H9 (cell line): Measurements from ENCODE around the gene TNKS2. TPM values are rescaled to one million over a fixed set of nuclear protein-coding genes. Genes with fewer than 3 reads are reported as not detected.

Experiments
- DNase-seq: peaks from one replicate; pipeline ENCODE4 v3.0.0-alpha.2; 2017
- H2AFZ ChIP-seq: one replicate; pipeline ENCODE4 v1.6.1; 2013; ENCODE audit warnings: mild to moderate bottlenecking, low read length, control low read depth, moderate library complexity
- H2AK5ac ChIP-seq: 2 replicates; pipeline ENCODE4 v1.6.1; 2013; ENCODE audit warnings: low read length, control low read depth, mixed read lengths; ENCODE audit not compliant: insufficient read length
- H2BK120ac ChIP-seq: one replicate; pipeline ENCODE4 v1.6.1; 2013; ENCODE audit warnings: low read depth, mild to moderate bottlenecking, low read length, control low read depth, inconsistent platforms; ENCODE audit not compliant: poor library complexity, severe bottlenecking
- H2BK12ac ChIP-seq: 2 replicates; pipeline ENCODE4 v1.6.1; 2013; ENCODE audit warnings: low read length, control low read depth, mixed read lengths, low read depth; ENCODE audit not compliant: insufficient read length
- H2BK15ac ChIP-seq: 2 replicates; pipeline ENCODE4 v1.6.1; 2013; ENCODE audit warnings: low read depth, low read length, control low read depth
- H2BK20ac ChIP-seq: one replicate; pipeline ENCODE4 v1.6.1; 2013; ENCODE audit warnings: low read depth, mild to moderate bottlenecking, low read length, control low read depth, inconsistent platforms; ENCODE audit not compliant: poor library complexity, severe bottlenecking
- H2BK5ac ChIP-seq: 2 replicates; pipeline ENCODE4 v1.6.1; 2013; ENCODE audit warnings: low read length, control low read depth, mixed read lengths; ENCODE audit not compliant: insufficient read length
- H3K14ac ChIP-seq: 2 replicates; pipeline ENCODE4 v1.6.1; 2013; ENCODE audit warnings: low read length, control low read depth; ENCODE audit not compliant: insufficient read depth
- H3K18ac ChIP-seq: 2 replicates; pipeline ENCODE4 v1.6.1; 2013; ENCODE audit warnings: low read depth, mild to moderate bottlenecking, mixed read lengths, low read length, control low read depth; ENCODE audit not compliant: insufficient read length
- H3K23ac ChIP-seq: 2 replicates; pipeline ENCODE4 v1.6.1; 2013; ENCODE audit warnings: low read length, control low read depth, mixed read lengths, low read depth; ENCODE audit not compliant: insufficient read length
- H3K23me2 ChIP-seq: 2 replicates; pipeline ENCODE4 v1.6.1; 2013; ENCODE audit warnings: low read depth, mild to moderate bottlenecking, mixed read lengths, low read length, control low read depth; ENCODE audit not compliant: insufficient read length, poor library complexity, severe bottlenecking
- H3K27ac ChIP-seq: 2 replicates; pipeline ENCODE4 v1.5.1; 2013; ENCODE audit warnings: low read length, control low read depth, mixed read lengths, low read depth; ENCODE audit not compliant: insufficient read length
- H3K27me3 ChIP-seq: 2 replicates; pipeline ENCODE4 v1.6.1; 2013; ENCODE audit warnings: low read length, control low read depth, inconsistent platforms; ENCODE audit not compliant: insufficient read depth
- H3K4ac ChIP-seq: 2 replicates; pipeline ENCODE4 v1.6.1; 2013; ENCODE audit warnings: low read depth, mild to moderate bottlenecking, control low read depth, inconsistent platforms, low read length, moderate library complexity
- H3K4me1 ChIP-seq: 2 replicates; pipeline ENCODE4 v1.6.1; 2013; ENCODE audit warnings: low read length, control low read depth, inconsistent platforms; ENCODE audit not compliant: insufficient read depth
- H3K4me2 ChIP-seq: 2 replicates; pipeline ENCODE4 v1.6.1; 2013; ENCODE audit warnings: low read length, control low read depth, mixed read lengths; ENCODE audit not compliant: insufficient read length, insufficient read depth
- H3K56ac ChIP-seq: 2 replicates; pipeline ENCODE4 v1.6.1; 2013; ENCODE audit warnings: low read depth, mild to moderate bottlenecking, mixed read lengths, low read length, control low read depth; ENCODE audit not compliant: insufficient read length
- H3K79me1 ChIP-seq: 2 replicates; pipeline ENCODE4 v1.6.1; 2013; ENCODE audit warnings: low read depth, mild to moderate bottlenecking, moderate library complexity, low read length, control low read depth, inconsistent platforms; ENCODE audit not compliant: insufficient read depth, poor library complexity, severe bottlenecking
- H3K79me2 ChIP-seq: 2 replicates; pipeline ENCODE4 v1.6.1; 2013; ENCODE audit warnings: low read length, control low read depth, inconsistent platforms; ENCODE audit not compliant: insufficient read depth
- H3K9ac ChIP-seq: 2 replicates; pipeline ENCODE4 v1.6.1; 2013; ENCODE audit warnings: low read length, control low read depth, mixed read lengths; ENCODE audit not compliant: insufficient read length; ENCODE audit errors: extremely low read depth
- H3K9me3 ChIP-seq: one replicate; pipeline ENCODE4 v1.6.1; 2013; ENCODE audit warnings: low read depth, low read length, inconsistent platforms; ENCODE audit not compliant: control insufficient read depth
- H3T11ph ChIP-seq: one replicate; pipeline ENCODE4 v1.6.1; 2013; ENCODE audit warnings: mild to moderate bottlenecking, low read length, control low read depth, inconsistent platforms
- H4K20me1 ChIP-seq: one replicate; pipeline ENCODE4 v1.6.1; 2013; ENCODE audit not compliant: control insufficient read depth, insufficient read length, insufficient read depth
- H4K5ac ChIP-seq: 2 replicates; pipeline ENCODE4 v1.6.1; 2013; ENCODE audit warnings: low read depth, mild to moderate bottlenecking, mixed read lengths, low read length, control low read depth; ENCODE audit not compliant: insufficient read length
- H4K8ac ChIP-seq: replicated peaks from 2 replicates; pipeline ENCODE4 v1.6.1; 2013; ENCODE audit warnings: low read length, control low read depth, mixed read lengths, low read depth; ENCODE audit not compliant: insufficient read length
- H4K91ac ChIP-seq: 2 replicates; pipeline ENCODE4 v1.6.1; 2013; ENCODE audit warnings: low read depth, mild to moderate bottlenecking, moderate library complexity, mixed read lengths, low read length, control low read depth; ENCODE audit not compliant: insufficient read length
- H3K27ac Mint-ChIP-seq, 3 experiments: 2 replicates in 2 of 3; 3 replicates in 1 of 3; pipeline ENCODE4 v1.8.0; 2020 to 2021; ENCODE audit warnings: mixed read lengths in 3 of 3, mild to moderate bottlenecking in 1 of 3, moderate library complexity in 1 of 3
- H3K27me3 Mint-ChIP-seq: 2 replicates; pipeline ENCODE4 v1.8.0; 2021; ENCODE audit warnings: low read depth, mild to moderate bottlenecking, moderate library complexity, mixed read lengths
- H3K36me3 Mint-ChIP-seq, 3 experiments: 2 replicates in 2 of 3; 3 replicates in 1 of 3; pipeline ENCODE4 v1.8.0; 2020 to 2021; ENCODE audit warnings: low read depth in 3 of 3, mixed read lengths in 3 of 3; ENCODE audit not compliant: insufficient read depth in 1 of 3
- H3K4me1 Mint-ChIP-seq, 2 experiments: 2 replicates each; pipeline ENCODE4 v1.8.0; 2020; ENCODE audit warnings: mixed read lengths in 2 of 2
- H3K4me3 Mint-ChIP-seq, 2 experiments: 2 replicates in 1 of 2; 3 replicates in 1 of 2; pipeline ENCODE4 v1.8.0; 2020 to 2021; ENCODE audit warnings: mild to moderate bottlenecking in 2 of 2, mixed read lengths in 2 of 2, moderate library complexity in 1 of 2
- H3K9me3 Mint-ChIP-seq, 2 experiments: 2 replicates in 1 of 2; 3 replicates in 1 of 2; pipeline ENCODE4 v1.8.0; 2020; ENCODE audit warnings: mild to moderate bottlenecking in 2 of 2, mixed read lengths in 2 of 2, moderate library complexity in 1 of 2
- WGBS: extraction: QIAGEN DNeasy Blood & Tissue Kit; methylation state at CpG from one replicate; pipeline ENCODE4 v1.1.7; 2013; ENCODE audit warnings: missing lambda C conversion rate, low lambda C conversion rate, mixed read lengths; ENCODE audit not compliant: insufficient read length; ENCODE audit errors: extremely low coverage; 5-methylcytosine and 5-hydroxymethylcytosine counted together
- total RNA-seq: library from RNA; stranded (reverse); gene quantifications from 2 replicates; pipeline ENCODE4 v1.2.1, GENCODE V29; 2021
- TF ChIP-seq, protein P1 (sequence below): fragments of 200-600 bp; sonication (generic); conservative IDR thresholded peaks from 3 replicates; pipeline ENCODE4 v1.8.0; 2021; ENCODE audit warnings: antibody characterized with exemption, mild to moderate bottlenecking

The TNKS2 gene
- total RNA-seq, 1 experiment from 2014 or later, result 58.9 TPM

DNA sequence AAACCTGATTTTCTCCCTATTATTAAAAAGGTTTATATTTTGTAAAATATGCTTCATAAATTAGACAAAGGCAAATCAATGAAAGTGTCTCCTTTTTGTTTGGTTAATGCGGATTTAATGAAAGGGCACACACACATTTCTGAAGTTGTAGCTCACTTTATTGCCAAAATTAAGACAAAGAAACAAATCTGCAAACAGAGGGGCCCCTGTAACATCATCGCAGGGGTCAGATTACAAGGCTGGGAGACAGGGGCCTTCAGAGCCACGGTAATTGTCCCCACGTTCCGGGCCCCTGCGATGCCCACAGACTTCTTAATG, 88.7 kb downstream of the TNKS2 start:
- Histone ChIP-seq H3K4me2 (no peak overlapping the region), H2BK20ac (no peak overlapping the region), H2BK12ac (no peak overlapping the region), H3T11ph (no peak overlapping the region), H2AK5ac (no peak overlapping the region), H2BK5ac (no peak overlapping the region), H3K4me1 (peaks cover 18% of the 10 kb centered on the region), H3K56ac (no peak overlapping the region), H3K14ac (no peak overlapping the region), H3K9me3 (no peaks in the 10 kb centered on the region), H3K79me1 (no peaks in the 10 kb centered on the region), H3K27ac (peak overlapping the region; percentile 79), H3K18ac (peak overlapping the region; percentile 2), H4K20me1 (no peaks in the 10 kb centered on the region), H3K9ac (no peak overlapping the region), H3K79me2 (no peaks in the 10 kb centered on the region), H2BK120ac (no peak overlapping the region), H4K5ac (no peak overlapping the region), H3K23me2 (no peaks in the 10 kb centered on the region), H4K91ac (no peak overlapping the region), H2AFZ (no peak overlapping the region), H4K8ac (no peak overlapping the region), H2BK15ac (no peak overlapping the region), H3K27me3 (no peaks in the 10 kb centered on the region), H3K4ac (no peak overlapping the region), H3K23ac (no peak overlapping the region)
- no CpG with 5 or more reads among the region's 6 CpGs for WGBS
- TF ChIP-seq, protein P1, sequence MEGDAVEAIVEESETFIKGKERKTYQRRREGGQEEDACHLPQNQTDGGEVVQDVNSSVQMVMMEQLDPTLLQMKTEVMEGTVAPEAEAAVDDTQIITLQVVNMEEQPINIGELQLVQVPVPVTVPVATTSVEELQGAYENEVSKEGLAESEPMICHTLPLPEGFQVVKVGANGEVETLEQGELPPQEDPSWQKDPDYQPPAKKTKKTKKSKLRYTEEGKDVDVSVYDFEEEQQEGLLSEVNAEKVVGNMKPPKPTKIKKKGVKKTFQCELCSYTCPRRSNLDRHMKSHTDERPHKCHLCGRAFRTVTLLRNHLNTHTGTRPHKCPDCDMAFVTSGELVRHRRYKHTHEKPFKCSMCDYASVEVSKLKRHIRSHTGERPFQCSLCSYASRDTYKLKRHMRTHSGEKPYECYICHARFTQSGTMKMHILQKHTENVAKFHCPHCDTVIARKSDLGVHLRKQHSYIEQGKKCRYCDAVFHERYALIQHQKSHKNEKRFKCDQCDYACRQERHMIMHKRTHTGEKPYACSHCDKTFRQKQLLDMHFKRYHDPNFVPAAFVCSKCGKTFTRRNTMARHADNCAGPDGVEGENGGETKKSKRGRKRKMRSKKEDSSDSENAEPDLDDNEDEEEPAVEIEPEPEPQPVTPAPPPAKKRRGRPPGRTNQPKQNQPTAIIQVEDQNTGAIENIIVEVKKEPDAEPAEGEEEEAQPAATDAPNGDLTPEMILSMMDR, result no peak
- no peaks in the 10 kb centered on the region; a peak in 2 of 5 replicates for H3K9me3 Mint-ChIP-seq
- DNase-seq, result no peak
- peak overlapping the region; percentile 52 to 58 for H3K4me3 Mint-ChIP-seq
- peak overlapping the region; percentile 97 to 99 (median 99) for H3K27ac Mint-ChIP-seq
- H3K4me1 Mint-ChIP-seq, result peaks cover 58 to 62% of the 10 kb centered on the region in 2 experiments
- no peaks in the 10 kb centered on the region for H3K27me3 Mint-ChIP-seq
- H3K36me3 Mint-ChIP-seq, result peaks cover 0 to 11% (median 0%) of the 10 kb centered on the region in 3 experiments; a peak in 3 of 7 replicates
